PC-3 (cell line): ENCODE results near the gene PBXIP1. TPM values are rescaled to one million over a fixed set of nuclear protein-coding genes. Genes with fewer than 3 reads are reported as not detected.
"Not testable (repeated sequence)": the region's sequence is repeated elsewhere in the genome, so short reads cannot be mapped to it uniquely, and the experiment has no call there.

ENCODE experiments used
- ATAC-seq: fragments of 200-7000 bp; cut with Tn5 transposase; 2 replicates; pipeline ENCODE4 v1.9.1; 2020; ENCODE audit warnings: mild to moderate bottlenecking, moderate library complexity
- BruUV-seq: library from RNA; stranded (reverse); fragments of 400-500 nt; replicated peaks from 2 replicates; lab custom pipeline; 2021; lab: Mats Ljungman, UMichigan
- CTCF ChIA-PET: fragments of 300-600 bp; sonication (Branson Sonifier 250); formaldehyde crosslinking; loops from one replicate; lab custom pipeline; 2022; ENCODE audit warnings: antibody characterized with exemption; lab: Charles Lee
- POLR2A ChIA-PET: fragments of 300-600 bp; sonication (Branson Sonifier 250); formaldehyde crosslinking; loops from one replicate; lab custom pipeline; 2022; ENCODE audit warnings: antibody characterized with exemption; ENCODE audit not compliant: unreplicated experiment; lab: Charles Lee
- DNase-seq: peaks from one replicate; pipeline ENCODE4 v3.0.0-alpha.2; 2015
- H2AFZ ChIP-seq: fragments of 300-600 bp; sonication (generic); 2 replicates; pipeline ENCODE4 v1.6.0; 2016; ENCODE audit warnings: antibody characterized with exemption, low read length
- H3F3A ChIP-seq: fragments of 300-600 bp; sonication (generic); one replicate; pipeline ENCODE4 v1.6.0; 2017; ENCODE audit warnings: antibody characterized with exemption, low read length, control low read depth, mild to moderate bottlenecking; ENCODE audit not compliant: unreplicated experiment
- H3K27ac ChIP-seq: fragments of 300-600 bp; sonication (generic); 2 replicates; pipeline ENCODE4 v1.5.1; 2016; ENCODE audit warnings: mild to moderate bottlenecking, low read length
- H3K27me3 ChIP-seq: fragments of 300-600 bp; sonication (generic); 2 replicates; pipeline ENCODE4 v1.6.1; 2016; ENCODE audit warnings: low read length, mixed read lengths
- H3K36me3 ChIP-seq: fragments of 300-600 bp; sonication (generic); 2 replicates; pipeline ENCODE4 v1.6.1; 2016; ENCODE audit warnings: low read depth, mixed run types, low read length, mixed read lengths
- H3K4me1 ChIP-seq: fragments of 300-600 bp; sonication (generic); 2 replicates; pipeline ENCODE4 v1.5.1; 2016; ENCODE audit warnings: low read length; ENCODE audit not compliant: insufficient read depth
- H3K4me2 ChIP-seq: fragments of 300-600 bp; sonication (generic); 2 replicates; pipeline ENCODE4 v1.6.0; 2016; ENCODE audit warnings: low read length
- H3K4me3 ChIP-seq: fragments of 300-600 bp; sonication (generic); 2 replicates; pipeline ENCODE4 v1.5.1; 2016; ENCODE audit warnings: mild to moderate bottlenecking, low read length, mixed read lengths
- H3K79me2 ChIP-seq: fragments of 300-600 bp; sonication (generic); 2 replicates; pipeline ENCODE4 v1.6.1; 2017; ENCODE audit warnings: low read length, mixed read lengths
- H3K9ac ChIP-seq: fragments of 300-600 bp; sonication (generic); 2 replicates; pipeline ENCODE4 v1.6.0; 2016; ENCODE audit warnings: mild to moderate bottlenecking, low read length
- H3K9me2 ChIP-seq: fragments of 300-600 bp; sonication (generic); replicated peaks from 2 replicates; pipeline ENCODE4 v1.6.1; 2016; ENCODE audit warnings: mixed run types, low read length, mixed read lengths
- H3K9me3 ChIP-seq: fragments of 300-600 bp; sonication (generic); 2 replicates; pipeline ENCODE4 v1.6.1; 2016; ENCODE audit warnings: low read length, mixed read lengths
- H4K20me1 ChIP-seq: fragments of 300-600 bp; sonication (generic); 2 replicates; pipeline ENCODE4 v1.6.1; 2016; ENCODE audit warnings: low read length, mixed read lengths
- EZH2 ChIP-seq: fragments of 300-600 bp; sonication (generic); IDR thresholded peaks from one replicate; pipeline ENCODE4 v1.6.1; 2017; ENCODE audit warnings: antibody characterized with exemption, mild to moderate bottlenecking, low read length; ENCODE audit not compliant: unreplicated experiment
- EZH2phosphoT487 ChIP-seq: fragments of 300-600 bp; sonication (generic); IDR thresholded peaks from 2 replicates; pipeline ENCODE4 v1.6.1; 2018; ENCODE audit warnings: mild to moderate bottlenecking, antibody characterized with exemption, low read length, borderline replicate concordance
- intact Hi-C: fragments of 100-400 bp; cut with micrococcal nuclease; formaldehyde crosslinking; loops from 2 replicates; pipeline ENCODE4 v1.9.0; 2023
- total RNA-seq: library from RNA; depleted of rRNA; stranded (reverse); fragments of >200 nt; gene quantifications from 2 replicates; pipeline ENCODE4 v1.2.3, GENCODE V29; 2014
- TF ChIP-seq, protein P1 (sequence below): fragments of 300-600 bp; sonication (generic); conservative IDR thresholded peaks from 2 replicates; pipeline ENCODE4 v1.5.1; 2017; ENCODE audit warnings: antibody characterized with exemption, low read depth, mild to moderate bottlenecking, low read length

Gene PBXIP1
- total RNA-seq, 1 experiment from 2014 or later, result 35.4 TPM

- Histone ChIP-seq H3K4me1 (no peaks in the 10 kb centered on the region), H3K27me3 (no peaks in the 10 kb centered on the region), H3K9me2 (no peaks in the 10 kb centered on the region), H3K79me2 (peaks cover 58% of the 10 kb centered on the region), H3K4me2 (no peak overlapping the region), H2AFZ (no peak overlapping the region), H3K27ac (no peak overlapping the region), H3K4me3 (no peak overlapping the region), H3K9ac (no peak overlapping the region), H4K20me1 (peaks cover 16% of the 10 kb centered on the region; the same call in 1 of the 2 replicates), H3F3A (no peaks in the 10 kb centered on the region), H3K9me3 (no peaks in the 10 kb centered on the region), H3K36me3 (peaks cover 38% of the 10 kb centered on the region)
- BruUV-seq, result no TSS peak
- TF ChIP-seq EZH2phosphoT487, result no peak
- TF ChIP-seq, protein P1, sequence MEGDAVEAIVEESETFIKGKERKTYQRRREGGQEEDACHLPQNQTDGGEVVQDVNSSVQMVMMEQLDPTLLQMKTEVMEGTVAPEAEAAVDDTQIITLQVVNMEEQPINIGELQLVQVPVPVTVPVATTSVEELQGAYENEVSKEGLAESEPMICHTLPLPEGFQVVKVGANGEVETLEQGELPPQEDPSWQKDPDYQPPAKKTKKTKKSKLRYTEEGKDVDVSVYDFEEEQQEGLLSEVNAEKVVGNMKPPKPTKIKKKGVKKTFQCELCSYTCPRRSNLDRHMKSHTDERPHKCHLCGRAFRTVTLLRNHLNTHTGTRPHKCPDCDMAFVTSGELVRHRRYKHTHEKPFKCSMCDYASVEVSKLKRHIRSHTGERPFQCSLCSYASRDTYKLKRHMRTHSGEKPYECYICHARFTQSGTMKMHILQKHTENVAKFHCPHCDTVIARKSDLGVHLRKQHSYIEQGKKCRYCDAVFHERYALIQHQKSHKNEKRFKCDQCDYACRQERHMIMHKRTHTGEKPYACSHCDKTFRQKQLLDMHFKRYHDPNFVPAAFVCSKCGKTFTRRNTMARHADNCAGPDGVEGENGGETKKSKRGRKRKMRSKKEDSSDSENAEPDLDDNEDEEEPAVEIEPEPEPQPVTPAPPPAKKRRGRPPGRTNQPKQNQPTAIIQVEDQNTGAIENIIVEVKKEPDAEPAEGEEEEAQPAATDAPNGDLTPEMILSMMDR, result peak; percentile 47; the same call in 1 of the 2 replicates
- no peak for TF ChIP-seq EZH2
- ChIA-PET CTCF (interaction anchor here (1.6 kb wide), 1 partner anchor 29 kb away, joined by 6 read pairs; no protein-coding TSS in a partner anchor), POLR2A (interaction anchor here (0.5 kb wide), 1 partner anchor 16 kb away, joined by 4 read pairs; no protein-coding TSS in a partner anchor)
- DNase-seq (no peak), ATAC-seq (no peak)
- intact Hi-C loops, result loop anchor here (10.0 kb wide), 1 partner anchor 576 kb away; the partner anchor contains the start of gene ASH1L
Measured at GRCh38 chr1:154988058-154988954, 32.4 kb upstream of the PBXIP1 start.

GRCh38 chr1:154987326-154987725 is 31.4 kb upstream of the PBXIP1 start:
- intact Hi-C loops, result loop anchor here (10.0 kb wide), 1 partner anchor 577 kb away; the partner anchor contains the start of gene ASH1L
- no peaks in the 10 kb centered on the region for H3K27me3 ChIP-seq
- DNase-seq (no peak), ATAC-seq (no peak)
- TF ChIP-seq, protein P1, result no peak
- TF ChIP-seq EZH2 (no peak), EZH2phosphoT487 (no peak)
- POLR2A ChIA-PET, result no interaction called here
- peaks cover 2% of the 10 kb centered on the region for H3F3A ChIP-seq
- peaks cover 38% of the 10 kb centered on the region for H3K36me3 ChIP-seq
- H2AFZ ChIP-seq, result no peak overlapping the region
- no peak overlapping the region for H3K9ac ChIP-seq
- H3K27ac ChIP-seq, result no peak overlapping the region
- no peak overlapping the region for H3K4me2 ChIP-seq
- peaks cover 6% of the 10 kb centered on the region for H3K4me1 ChIP-seq
- BruUV-seq, result no TSS peak
- no peaks in the 10 kb centered on the region for H3K9me3 ChIP-seq
- H3K4me3 ChIP-seq, result no peak overlapping the region
- no peaks in the 10 kb centered on the region for H3K9me2 ChIP-seq
- peaks cover 59% of the 10 kb centered on the region for H3K79me2 ChIP-seq
- H4K20me1 ChIP-seq, result peaks cover 16% of the 10 kb centered on the region; the same call in 1 of the 2 replicates
- CTCF ChIA-PET, result interaction anchor here (1.6 kb wide), 1 partner anchor 30 kb away, joined by 6 read pairs; no protein-coding TSS in a partner anchor

DNA sequence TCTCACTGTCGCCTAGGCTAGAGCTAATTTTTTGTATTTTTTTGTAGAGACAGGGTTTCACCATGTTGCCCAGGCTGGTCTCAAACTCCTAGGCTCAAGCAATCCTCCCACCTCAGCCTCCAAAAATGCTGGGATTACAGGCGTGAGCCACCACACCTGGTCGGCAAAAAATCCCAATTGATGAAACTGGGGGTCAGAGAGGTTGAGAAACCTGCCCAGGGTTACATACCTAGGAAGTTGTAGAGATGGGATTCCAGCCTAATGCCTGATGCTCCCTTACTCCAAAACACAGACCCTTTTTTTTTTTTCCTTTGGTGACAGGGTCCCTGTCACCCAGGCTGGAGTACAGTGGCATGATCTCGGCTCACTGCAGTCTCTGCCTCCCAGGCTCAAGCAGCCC is 30.8 kb upstream of the PBXIP1 start:
- Histone ChIP-seq H3K79me2 (peaks cover 59% of the 10 kb centered on the region), H4K20me1 (peaks cover 16% of the 10 kb centered on the region; the same call in 1 of the 2 replicates), H3K36me3 (peaks cover 38% of the 10 kb centered on the region)
- POLR2A ChIA-PET, H3K9me3 ChIP-seq, H3K4me3 ChIP-seq, H3K4me2 ChIP-seq, H2AFZ ChIP-seq, CTCF ChIA-PET, H3K27me3 ChIP-seq, H3K9me2 ChIP-seq, H3F3A ChIP-seq, H3K27ac ChIP-seq, ATAC-seq, H3K9ac ChIP-seq, H3K4me1 ChIP-seq, BruUV-seq, DNase-seq: not testable (repeated sequence)
- intact Hi-C loops, result loop anchor here (10.0 kb wide), 1 partner anchor 578 kb away; the partner anchor contains the start of gene ASH1L
